ENCODE data around the gene DACT1.

DNA sequence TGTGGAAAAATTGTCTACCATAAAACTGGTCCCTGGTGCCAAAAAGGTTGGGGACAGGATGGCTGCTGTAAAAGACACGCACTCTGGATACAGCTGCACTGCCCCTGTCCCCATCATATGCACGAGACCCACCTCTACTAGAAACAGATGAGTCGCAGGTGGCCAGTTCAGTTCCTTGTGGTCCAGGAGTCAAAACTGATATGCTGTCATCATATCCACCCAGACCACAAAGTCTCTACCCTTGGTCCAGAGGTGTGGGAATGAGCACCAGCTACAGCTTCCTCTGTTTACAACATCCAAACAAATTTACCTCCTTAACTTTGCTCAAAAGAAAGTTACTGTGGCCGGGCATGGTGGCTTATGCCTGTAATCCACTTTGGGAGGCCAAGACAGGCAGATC lies 43.8 kb upstream of the DACT1 start:
- TF ChIP-seq, protein P1, sequence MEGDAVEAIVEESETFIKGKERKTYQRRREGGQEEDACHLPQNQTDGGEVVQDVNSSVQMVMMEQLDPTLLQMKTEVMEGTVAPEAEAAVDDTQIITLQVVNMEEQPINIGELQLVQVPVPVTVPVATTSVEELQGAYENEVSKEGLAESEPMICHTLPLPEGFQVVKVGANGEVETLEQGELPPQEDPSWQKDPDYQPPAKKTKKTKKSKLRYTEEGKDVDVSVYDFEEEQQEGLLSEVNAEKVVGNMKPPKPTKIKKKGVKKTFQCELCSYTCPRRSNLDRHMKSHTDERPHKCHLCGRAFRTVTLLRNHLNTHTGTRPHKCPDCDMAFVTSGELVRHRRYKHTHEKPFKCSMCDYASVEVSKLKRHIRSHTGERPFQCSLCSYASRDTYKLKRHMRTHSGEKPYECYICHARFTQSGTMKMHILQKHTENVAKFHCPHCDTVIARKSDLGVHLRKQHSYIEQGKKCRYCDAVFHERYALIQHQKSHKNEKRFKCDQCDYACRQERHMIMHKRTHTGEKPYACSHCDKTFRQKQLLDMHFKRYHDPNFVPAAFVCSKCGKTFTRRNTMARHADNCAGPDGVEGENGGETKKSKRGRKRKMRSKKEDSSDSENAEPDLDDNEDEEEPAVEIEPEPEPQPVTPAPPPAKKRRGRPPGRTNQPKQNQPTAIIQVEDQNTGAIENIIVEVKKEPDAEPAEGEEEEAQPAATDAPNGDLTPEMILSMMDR (IDR thresholded peaks at IDR 0.05) = no peak
- no peak for TF ChIP-seq POLR2AphosphoS5 (IDR thresholded peaks at IDR 0.05)
- TF ChIP-seq EP300 (IDR thresholded peaks at IDR 0.05) = no peak
